Stimulated activated CD8-positive, alpha-beta memory T cell treated with anti-CD3 and anti-CD28 coated beads, Interleukin-15, amount 100 ng/mL, for 1 hour (primary cell): ENCODE measurements around the gene CCDC117.
"Not testable (repeated sequence)": the region's sequence is repeated elsewhere in the genome, so short reads cannot be mapped to it uniquely, and the experiment has no call there.

ENCODE experiments used
- DNase-seq: peaks from one replicate; pipeline ENCODE4 v3.0.0-alpha.2; 2020; ENCODE audit warnings: low read depth

Gene CCDC117

GRCh38 chr22:28772633-28773460 is at the start of gene CCDC117:
CCDC117 (plus strand) TSS chr22:28772695; CDS start chr22:28772850, 155 bp downstream.
- peak; percentile 86 for DNase-seq

- DNase-seq = no peak
These were observed 44.5 kb upstream of the CCDC117 start for GRCh38 chr22:28728002-28728401.

- DNase-seq = no peak
These were observed 43.7 kb upstream of the CCDC117 start for GRCh38 chr22:28728621-28729313.

GRCh38 chr22:28730179-28730578 is 42.3 kb upstream of the CCDC117 start:
- no peak for DNase-seq

GRCh38 chr22:28734393-28734792 is 38.1 kb upstream of the CCDC117 start:
- no peak for DNase-seq

GRCh38 chr22:28736301-28737155 is 36.0 kb upstream of the CCDC117 start:
- no peak for DNase-seq

- no peak for DNase-seq
These were observed 34.8 kb upstream of the CCDC117 start for GRCh38 chr22:28737701-28738100.

GRCh38 chr22:28738876-28739275 is 33.6 kb upstream of the CCDC117 start:
- not testable (repeated sequence) for DNase-seq

GRCh38 chr22:28741200-28741784 is 31.2 kb upstream of the CCDC117 start:
- DNase-seq = no peak

- DNase-seq = peak; percentile 96
These were observed 30.5 kb upstream of the CCDC117 start, which contains the start of the genes CHEK2 and HSCB for GRCh38 chr22:28741785-28742561. CHEK2 (minus strand) TSS chr22:28741820; CDS start chr22:28734721, 7,099 bp downstream. HSCB (plus strand) TSS chr22:28742039; CDS start chr22:28742096, 57 bp downstream.

- no peak for DNase-seq
These were observed 29.9 kb upstream of the CCDC117 start for GRCh38 chr22:28742562-28742962.

GRCh38 chr22:28743852-28744251 is 28.6 kb upstream of the CCDC117 start:
- DNase-seq = no peak

- DNase-seq = no peak
These were observed 22.0 kb upstream of the CCDC117 start for GRCh38 chr22:28750471-28750881.

- not testable (repeated sequence) for DNase-seq
These were observed 18.0 kb upstream of the CCDC117 start for GRCh38 chr22:28754512-28754911.

GRCh38 chr22:28759861-28760560 is 12.5 kb upstream of the CCDC117 start:
- no peak for DNase-seq

GRCh38 chr22:28761449-28761755 is 11.1 kb upstream of the CCDC117 start:
- no peak for DNase-seq

- DNase-seq = not testable (repeated sequence)
These were observed 10.5 kb upstream of the CCDC117 start for GRCh38 chr22:28762000-28762399.

- no peak for DNase-seq
These were observed 5.9 kb upstream of the CCDC117 start for GRCh38 chr22:28766628-28767027.

- no peak for DNase-seq
These were observed 3.6 kb upstream of the CCDC117 start for GRCh38 chr22:28768701-28769393.
